Measurements from ENCODE around the gene EIF2AK3. TPM values are rescaled to one million over a fixed set of nuclear protein-coding genes. Genes with fewer than 3 reads are reported as not detected.

EIF2AK3 gene
- total and polyA plus RNA-seq, 10 of the 15 experiments (the other 5 are each of a cell fraction or from before 2014, with no cell fraction given) = 5.0 to 44.7 (median 22.4) TPM

- ChIA-PET SMC1A (ENCODE audit: uncharacterized antibody, unreplicated experiment) (interaction anchor here (1.4 to 1.7 kb wide), 3 partner anchors 10 to 113 kb away, joined by 3 to 5 read pairs (median 3); no protein-coding TSS in a partner anchor), CTCF (interaction anchor here (1.7 to 2.0 kb wide), 2 partner anchors 114 to 366 kb away, joined by 3 to 6 read pairs; no protein-coding TSS in a partner anchor), POLR2A (no interaction called here), RAD21 (ENCODE audit: unreplicated experiment) (no interaction called here)
- Histone ChIP-seq H3K9me3 (replicated peaks; ENCODE audit: control insufficient read depth, insufficient read depth, low read length) (no peaks in the 10 kb centered on the region), H3K4me1 (ENCODE audit: control insufficient read depth, insufficient read depth, low read length) (0 out of 2 replicates have a peak, but pooled peaks cover 3% of the 10 kb centered on the region), H3K27ac (ENCODE audit: control insufficient read depth, insufficient read depth) (no peak overlapping the region), H3K9ac (ENCODE audit: control insufficient read depth, insufficient read depth, low read length) (no peak overlapping the region), H3K27me3 (replicated peaks in 1 of 2; ENCODE audit: control insufficient read depth in 2 of 2, insufficient read depth in 2 of 2, low read length in 1 of 2) (no peaks in the 10 kb centered on the region), H2AFZ (ENCODE audit: control insufficient read depth, low read depth, low read length) (no peak overlapping the region), H3K4me3 (no peak overlapping the region), H4K20me1 (ENCODE audit: control insufficient read depth, insufficient read depth) (no peaks in the 10 kb centered on the region), H3K79me2 (ENCODE audit: control insufficient read depth, insufficient read depth, low read length) (no peaks in the 10 kb centered on the region), H3K36me3 (ENCODE audit: control insufficient read depth in 2 of 2, insufficient read depth in 2 of 2, low read length in 1 of 2) (peaks cover 2 to 10% of the 10 kb centered on the region in 2 experiments; a peak in 2 of 4 replicates), H3K4me2 (ENCODE audit: control insufficient read depth, insufficient read depth) (no peak overlapping the region)
- FAIRE-seq (no peak), ATAC-seq (no peak; the same call in 2 of the 3 replicates), DNase-seq (ENCODE audit: low read depth, low spot score) (no peak)
- no TSS peak for BruUV-seq (replicated peaks)
- in situ Hi-C loops (cut with MboI) (no loop called here), intact Hi-C loops (cut with micrococcal nuclease; ENCODE audit: unreplicated experiment) (no loop called here)
- TF ChIP-seq POLR2AphosphoS2 (IDR thresholded peaks at IDR 0.05; ENCODE audit: low read depth, low read length) (peak; percentile 51; the same call in 1 of the 2 replicates), RAD21 (IDR thresholded peaks at IDR 0.05; ENCODE audit: insufficient read depth, low read depth, low read length) (no peak), POLR2AphosphoS5 (IDR thresholded peaks at IDR 0.05; ENCODE audit: low read length) (0 out of 2 replicates have a peak, but pooled peaks have one; percentile 7)
- WGBS (ENCODE audit: insufficient coverage, insufficient replicate concordance, low lambda C conversion rate, missing lambda C conversion rate) = 97% methylated on average over 7 of the region's 7 CpGs
These were observed 71.2 kb downstream of the EIF2AK3 start for GRCh38 chr2:88556026-88556425.

- H3K4me1 ChIP-seq (ENCODE audit: control insufficient read depth, insufficient read depth, low read length) = no peaks in the 10 kb centered on the region
- intact Hi-C loops (cut with micrococcal nuclease; ENCODE audit: unreplicated experiment) = no loop called here
- FAIRE-seq (no peak), DNase-seq (ENCODE audit: low read depth, low spot score) (no peak), ATAC-seq (no peak)
- SMC1A ChIA-PET (ENCODE audit: uncharacterized antibody, unreplicated experiment) = no interaction called here
- H3K79me2 ChIP-seq (ENCODE audit: control insufficient read depth, insufficient read depth, low read length) = no peaks in the 10 kb centered on the region
- CTCF ChIA-PET = interaction anchor here (0.7 to 1.7 kb wide), 2 partner anchors 114 to 364 kb away, joined by 3 to 4 read pairs; no protein-coding TSS in a partner anchor
- H3K9me3 ChIP-seq (replicated peaks; ENCODE audit: control insufficient read depth, insufficient read depth, low read length) = no peaks in the 10 kb centered on the region
- WGBS (ENCODE audit: insufficient coverage, insufficient replicate concordance, low lambda C conversion rate, missing lambda C conversion rate) = 100% methylated on average over 5 of the region's 5 CpGs
- in situ Hi-C loops (cut with MboI) = no loop called here
- no peak overlapping the region for H2AFZ ChIP-seq (ENCODE audit: control insufficient read depth, low read depth, low read length)
- no peak overlapping the region for H3K4me2 ChIP-seq (ENCODE audit: control insufficient read depth, insufficient read depth)
- H3K9ac ChIP-seq (ENCODE audit: control insufficient read depth, insufficient read depth, low read length) = no peak overlapping the region
- no peak overlapping the region for H3K4me3 ChIP-seq
- POLR2A ChIA-PET = no interaction called here
- no peaks in the 10 kb centered on the region; a peak in 1 of 4 replicates for H3K27me3 ChIP-seq (replicated peaks in 1 of 2; ENCODE audit: control insufficient read depth in 2 of 2, insufficient read depth in 2 of 2, low read length in 1 of 2)
- no peaks in the 10 kb centered on the region for H4K20me1 ChIP-seq (ENCODE audit: control insufficient read depth, insufficient read depth)
- H3K27ac ChIP-seq (ENCODE audit: control insufficient read depth, insufficient read depth) = no peak overlapping the region
- no TSS peak for BruUV-seq (replicated peaks)
- H3K36me3 ChIP-seq (ENCODE audit: control insufficient read depth in 2 of 2, insufficient read depth in 2 of 2, low read length in 1 of 2) = peaks cover 2 to 5% of the 10 kb centered on the region in 2 experiments; a peak in 2 of 4 replicates
- RAD21 ChIA-PET (ENCODE audit: unreplicated experiment) = no interaction called here
- no peak for TF ChIP-seq TAF1 (IDR thresholded peaks at IDR 0.05; ENCODE audit: borderline replicate concordance, low read depth, low read length)
- TF ChIP-seq ETV6 (conservative IDR thresholded peaks at IDR 0.05 in 1 of 2, IDR thresholded peaks at IDR 0.05 in 1 of 2; ENCODE audit: borderline replicate concordance in 1 of 2, low read depth in 1 of 2) = no peak
- TF ChIP-seq BCL11A (IDR thresholded peaks at IDR 0.05; ENCODE audit: low read depth, low read length) = no peak
- no peak for TF ChIP-seq KLF5 (IDR thresholded peaks at IDR 0.05; ENCODE audit: partially characterized antibody)
- TF ChIP-seq, protein P1, sequence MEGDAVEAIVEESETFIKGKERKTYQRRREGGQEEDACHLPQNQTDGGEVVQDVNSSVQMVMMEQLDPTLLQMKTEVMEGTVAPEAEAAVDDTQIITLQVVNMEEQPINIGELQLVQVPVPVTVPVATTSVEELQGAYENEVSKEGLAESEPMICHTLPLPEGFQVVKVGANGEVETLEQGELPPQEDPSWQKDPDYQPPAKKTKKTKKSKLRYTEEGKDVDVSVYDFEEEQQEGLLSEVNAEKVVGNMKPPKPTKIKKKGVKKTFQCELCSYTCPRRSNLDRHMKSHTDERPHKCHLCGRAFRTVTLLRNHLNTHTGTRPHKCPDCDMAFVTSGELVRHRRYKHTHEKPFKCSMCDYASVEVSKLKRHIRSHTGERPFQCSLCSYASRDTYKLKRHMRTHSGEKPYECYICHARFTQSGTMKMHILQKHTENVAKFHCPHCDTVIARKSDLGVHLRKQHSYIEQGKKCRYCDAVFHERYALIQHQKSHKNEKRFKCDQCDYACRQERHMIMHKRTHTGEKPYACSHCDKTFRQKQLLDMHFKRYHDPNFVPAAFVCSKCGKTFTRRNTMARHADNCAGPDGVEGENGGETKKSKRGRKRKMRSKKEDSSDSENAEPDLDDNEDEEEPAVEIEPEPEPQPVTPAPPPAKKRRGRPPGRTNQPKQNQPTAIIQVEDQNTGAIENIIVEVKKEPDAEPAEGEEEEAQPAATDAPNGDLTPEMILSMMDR (IDR thresholded peaks at IDR 0.05 in 2 of 3, conservative IDR thresholded peaks at IDR 0.05 in 1 of 3; ENCODE audit: control insufficient read depth in 2 of 3, extremely low read depth in 1 of 3, insufficient read depth in 1 of 3, low read depth in 3 of 3, low read length in 3 of 3) = peak in 2 of 3 experiments; percentile 17 to 29; a peak in 3 of 6 replicates
- TF ChIP-seq, protein P2, sequence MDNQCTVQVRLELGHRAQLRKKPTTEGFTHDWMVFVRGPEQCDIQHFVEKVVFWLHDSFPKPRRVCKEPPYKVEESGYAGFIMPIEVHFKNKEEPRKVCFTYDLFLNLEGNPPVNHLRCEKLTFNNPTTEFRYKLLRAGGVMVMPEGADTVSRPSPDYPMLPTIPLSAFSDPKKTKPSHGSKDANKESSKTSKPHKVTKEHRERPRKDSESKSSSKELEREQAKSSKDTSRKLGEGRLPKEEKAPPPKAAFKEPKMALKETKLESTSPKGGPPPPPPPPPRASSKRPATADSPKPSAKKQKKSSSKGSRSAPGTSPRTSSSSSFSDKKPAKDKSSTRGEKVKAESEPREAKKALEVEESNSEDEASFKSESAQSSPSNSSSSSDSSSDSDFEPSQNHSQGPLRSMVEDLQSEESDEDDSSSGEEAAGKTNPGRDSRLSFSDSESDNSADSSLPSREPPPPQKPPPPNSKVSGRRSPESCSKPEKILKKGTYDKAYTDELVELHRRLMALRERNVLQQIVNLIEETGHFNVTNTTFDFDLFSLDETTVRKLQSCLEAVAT (IDR thresholded peaks at IDR 0.05) = no peak
These were observed 73.1 kb downstream of the EIF2AK3 start for GRCh38 chr2:88554189-88554588.
